ENCODE measurements around the gene DYNC1H1.

DYNC1H1 gene

DNA sequence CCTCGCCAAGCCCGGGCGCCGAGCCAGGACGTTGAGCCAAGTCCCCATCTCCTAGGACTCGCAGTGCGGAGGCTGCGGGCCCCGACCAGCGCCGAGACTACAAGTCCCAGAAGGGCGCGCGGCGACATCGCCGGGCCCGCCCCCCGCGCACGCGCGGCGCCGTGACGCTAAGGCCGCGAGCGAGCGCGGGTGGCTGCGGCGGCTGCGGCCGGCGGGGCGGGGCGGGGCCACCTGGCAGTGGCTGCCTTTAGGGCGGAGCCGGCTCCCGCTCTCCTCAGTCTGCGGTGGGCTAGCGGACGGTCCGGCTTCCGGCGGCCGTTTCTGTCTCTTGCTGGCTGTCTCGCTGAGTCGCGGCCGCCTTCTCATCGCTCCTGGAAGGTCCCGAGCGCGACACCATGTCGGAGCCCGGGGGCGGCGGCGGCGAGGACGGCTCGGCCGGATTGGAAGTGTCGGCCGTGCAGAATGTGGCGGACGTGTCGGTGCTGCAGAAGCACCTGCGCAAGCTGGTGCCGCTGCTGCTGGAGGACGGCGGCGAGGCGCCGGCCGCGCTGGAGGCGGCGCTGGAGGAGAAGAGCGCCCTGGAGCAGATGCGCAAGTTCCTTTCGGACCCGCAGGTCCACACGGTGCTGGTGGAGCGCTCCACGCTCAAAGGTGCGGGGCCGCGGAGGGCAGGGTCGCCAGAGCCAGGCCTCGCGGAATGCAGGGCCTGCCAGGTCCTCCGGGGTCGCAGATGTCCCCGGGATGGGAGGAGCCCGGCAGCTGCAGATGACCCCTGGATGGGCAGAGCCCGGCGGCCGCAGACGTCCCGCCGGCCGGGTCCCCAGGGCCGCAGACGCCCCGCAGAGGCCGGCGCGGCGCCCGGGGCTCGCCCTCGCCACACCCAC lies at the start of gene DYNC1H1:
Gene DYNC1H1 (plus strand): TSS at position 277 of the 884 bp plus-strand sequence. CDS start 119 bp downstream, at position 396.
- peak; percentile 90 for DNase-seq

GRCh38 chr14:101915871-101916815 lies 48.2 kb upstream of the DYNC1H1 start:
- DNase-seq: no peak

GRCh38 chr14:101916816-101917412 lies 47.5 kb upstream of the DYNC1H1 start:
- DNase-seq: no peak

DNA sequence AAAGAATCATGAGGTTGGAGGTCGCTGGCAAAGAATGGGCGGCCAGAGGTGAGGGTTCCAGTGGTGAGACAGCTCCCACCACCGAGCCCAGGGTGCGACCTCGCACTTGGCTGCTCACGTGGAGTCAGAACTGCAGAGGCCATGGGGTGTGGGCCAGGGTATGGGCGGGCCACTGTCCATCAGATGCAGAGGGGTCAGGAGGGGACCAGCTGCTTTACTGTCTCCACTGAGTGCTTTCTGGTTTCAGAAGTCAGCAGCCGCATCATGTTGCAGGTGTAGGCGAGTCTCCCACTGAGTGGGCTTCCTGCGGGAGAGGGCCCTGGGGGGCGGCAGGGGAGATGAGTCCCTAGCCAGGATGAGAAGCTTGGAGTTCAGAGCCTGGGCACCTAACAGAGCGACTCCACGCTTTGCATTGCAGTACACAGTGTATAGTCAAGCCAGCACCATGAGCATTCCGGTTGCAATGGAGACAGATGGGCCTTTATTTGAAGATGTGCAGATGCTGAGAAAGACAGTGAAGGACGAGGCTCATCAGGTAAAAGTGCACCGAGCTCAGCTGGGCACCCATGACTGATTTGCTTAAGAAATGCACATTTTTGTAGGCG lies 46.9 kb upstream of the DYNC1H1 start:
- no peak for DNase-seq

DNA sequence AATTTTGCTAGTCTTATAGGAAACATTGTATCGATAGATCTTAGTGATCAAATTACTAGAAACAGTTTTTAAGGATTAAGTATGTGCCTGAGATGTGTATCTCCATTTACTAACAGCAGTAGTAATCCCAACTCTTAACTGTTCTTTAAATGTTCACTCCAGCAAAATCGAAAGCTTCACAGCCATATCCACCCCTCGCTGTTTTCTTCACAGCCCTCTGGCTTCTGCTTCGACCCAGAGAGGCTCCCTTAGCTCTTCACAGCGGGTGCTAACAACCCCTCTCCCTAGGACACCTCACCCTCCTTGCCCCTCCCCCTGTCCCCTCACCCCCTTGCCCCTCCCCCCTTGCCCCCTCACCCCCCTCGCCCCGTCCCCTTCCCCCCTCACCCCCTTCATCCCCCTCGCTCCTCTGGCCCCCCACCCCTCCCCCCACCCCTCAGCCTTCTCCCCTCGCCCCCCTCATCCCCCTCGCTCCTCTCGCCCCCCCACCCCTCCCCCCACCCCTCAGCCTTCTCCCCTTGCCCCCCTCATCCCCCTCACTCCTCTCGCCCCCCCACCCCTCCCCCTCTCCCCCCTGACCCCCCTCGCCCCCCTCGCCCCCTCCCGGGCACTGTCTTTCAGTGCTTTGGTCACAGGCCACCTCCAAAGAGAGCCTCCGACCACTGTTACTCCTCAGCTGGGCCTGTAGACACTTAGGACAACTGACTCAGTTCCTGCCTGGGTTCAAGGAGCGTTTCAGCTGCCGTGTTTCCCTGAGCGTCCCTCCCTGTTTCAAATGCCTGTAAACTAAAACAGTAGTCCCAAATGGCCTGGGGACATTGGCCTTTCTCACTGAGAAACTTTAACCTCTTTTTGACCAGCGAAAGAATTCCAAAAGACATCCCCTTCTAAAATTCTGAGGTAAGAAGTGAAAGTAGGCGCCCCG lies 46.0 kb upstream of the DYNC1H1 start:
- DNase-seq: no peak

- DNase-seq: no peak
Measured at GRCh38 chr14:101920271-101920670, 44.1 kb upstream of the DYNC1H1 start.

DNA sequence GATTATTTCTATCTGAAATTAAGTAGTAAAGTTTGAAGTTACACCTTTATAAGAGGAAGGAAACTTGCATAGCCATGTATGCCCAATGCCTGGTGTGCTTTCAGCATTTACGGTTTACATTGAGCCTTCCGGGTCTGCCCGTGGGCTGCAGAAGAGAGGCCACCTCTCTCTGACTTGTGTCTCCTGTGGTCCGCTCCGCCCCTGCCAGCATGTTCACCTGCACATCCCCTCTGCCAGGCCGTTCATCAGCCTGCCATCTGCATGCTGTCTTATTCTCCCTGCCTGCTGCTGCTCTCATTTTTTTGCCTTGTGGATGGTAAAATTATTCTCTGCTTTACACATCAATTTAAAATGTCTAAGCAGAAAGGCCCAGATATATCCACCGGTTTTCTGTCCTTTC lies 41.5 kb upstream of the DYNC1H1 start:
- DNase-seq: no peak

GRCh38 chr14:101925152-101925551 lies 39.2 kb upstream of the DYNC1H1 start:
- DNase-seq: no peak

- DNase-seq: no peak
Measured at GRCh38 chr14:101926085-101926484, 38.3 kb upstream of the DYNC1H1 start.

GRCh38 chr14:101926620-101927019 lies 37.8 kb upstream of the DYNC1H1 start:
- no peak for DNase-seq

GRCh38 chr14:101927859-101928258 lies 36.5 kb upstream of the DYNC1H1 start:
- no peak for DNase-seq

- DNase-seq: no peak
Measured at GRCh38 chr14:101928415-101928841, 35.9 kb upstream of the DYNC1H1 start.

DNA sequence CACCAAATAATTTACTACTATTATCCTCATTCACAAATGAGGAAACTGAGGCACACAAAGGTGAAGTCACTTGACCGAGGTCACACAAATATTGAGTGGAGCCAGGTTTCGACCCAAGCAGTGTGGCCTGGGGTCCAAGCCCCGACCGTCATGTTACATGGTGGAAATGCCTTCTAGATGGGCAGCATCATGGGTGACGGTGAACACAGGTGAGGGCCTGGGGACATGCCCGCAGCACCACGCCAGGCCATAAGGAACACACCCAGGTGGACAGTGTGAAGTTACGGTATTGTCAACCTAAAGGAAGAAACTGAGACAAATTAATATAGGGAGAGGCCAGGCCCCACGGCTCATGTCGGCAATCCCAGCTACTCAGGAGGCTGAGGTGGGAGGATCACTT lies 35.3 kb upstream of the DYNC1H1 start:
- no peak for DNase-seq

DNA sequence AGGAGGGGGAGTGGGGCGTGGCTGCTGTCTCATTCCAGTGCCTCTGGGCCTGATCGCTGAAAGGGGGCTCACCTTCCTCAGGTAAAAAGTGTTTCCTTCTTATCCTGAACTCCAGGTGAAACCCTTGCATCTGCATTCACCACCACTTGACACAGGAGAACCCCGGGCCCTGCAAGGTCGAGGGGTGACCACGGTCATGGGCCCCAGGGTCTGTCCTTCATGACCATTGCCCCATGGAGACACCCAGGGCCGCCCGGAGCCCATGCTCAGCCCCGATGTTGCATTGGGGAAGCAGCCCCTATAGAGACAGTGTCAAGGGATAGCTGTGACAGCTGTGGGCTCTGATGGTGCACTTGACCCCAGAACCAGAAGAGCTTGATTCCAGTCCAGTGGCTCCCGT lies 34.4 kb upstream of the DYNC1H1 start:
- no peak for DNase-seq

GRCh38 chr14:101932673-101933072 lies 31.7 kb upstream of the DYNC1H1 start:
- DNase-seq: no peak

- no peak for DNase-seq
Measured at GRCh38 chr14:101933209-101933608, 31.2 kb upstream of the DYNC1H1 start.

GRCh38 chr14:101934601-101935150 lies 29.7 kb upstream of the DYNC1H1 start:
- DNase-seq: no peak

- DNase-seq: no peak
Measured at GRCh38 chr14:101937926-101938767, 26.2 kb upstream of the DYNC1H1 start.

GRCh38 chr14:101939646-101940170 lies 24.7 kb upstream of the DYNC1H1 start:
- DNase-seq: no peak

GRCh38 chr14:101944451-101944850 lies 19.9 kb upstream of the DYNC1H1 start:
- DNase-seq: no peak

Measured in NCI-H510A treated with DMSO at 0.1 percent for 48 hours (cell line).